ENCODE measurements around the gene IL21R. TPM values are rescaled to one million over a fixed set of nuclear protein-coding genes. Genes with fewer than 3 reads are reported as not detected.

The IL21R gene
- total and polyA plus RNA-seq, 9 of the 15 experiments (the other 6 are each of a cell fraction or from before 2014, with no cell fraction given), result 0.04 to 0.34 (median 0.18) TPM; not detected in 1

- no peak for TF ChIP-seq HMG20A (CRISPR knock-in tag; conservative IDR thresholded peaks at IDR 0.05)
- TF ChIP-seq RBM14 (IDR thresholded peaks at IDR 0.05; ENCODE audit: borderline replicate concordance, insufficient read depth, low read depth, low read length), result no peak
- TF ChIP-seq ZNF551 (CRISPR knock-in tag; IDR thresholded peaks at IDR 0.05), result no peak
- TF ChIP-seq DEAF1 (CRISPR knock-in tag; IDR thresholded peaks at IDR 0.05), result no peak
- TF ChIP-seq ZNF592 (IDR thresholded peaks at IDR 0.05), result no peak
- no peak for TF ChIP-seq GATA2 (CRISPR knock-in tag; IDR thresholded peaks at IDR 0.05)
- TF ChIP-seq SMAD1 (IDR thresholded peaks at IDR 0.05; ENCODE audit: low read depth, low read length, partially characterized antibody), result no peak
- TF ChIP-seq XRCC4 (IDR thresholded peaks at IDR 0.05; ENCODE audit: extremely low read depth, insufficient read depth, insufficient read length), result no peak
- TF ChIP-seq ZNF12 (CRISPR knock-in tag; IDR thresholded peaks at IDR 0.05), result no peak
- TF ChIP-seq RREB1 (CRISPR knock-in tag; IDR thresholded peaks at IDR 0.05), result no peak
- no peak for TF ChIP-seq ZNF57 (CRISPR knock-in tag; IDR thresholded peaks at IDR 0.05)
- TF ChIP-seq SFPQ (IDR thresholded peaks at IDR 0.05; ENCODE audit: low read depth, low read length), result no peak
These were observed 24.7 kb downstream of the IL21R start (continued) for GRCh38 chr16:27426423-27427408.
